Measurements from ENCODE around the gene MRFAP1L1. TPM values are rescaled to one million over a fixed set of nuclear protein-coding genes. Genes with fewer than 3 reads are reported as not detected.

MRFAP1L1 gene
- total and polyA plus RNA-seq, 10 donors: 45.6 to 96.9 (median 62.4) TPM

- peaks cover 0 to 54% (median 13%) of the 10 kb centered on the region in 6 donors for H3K4me1 ChIP-seq
- no peak overlapping the region for H3K4me3 ChIP-seq
- H3K27ac ChIP-seq: no peak overlapping the region
- DNase-seq: no peak
- intact Hi-C loops (cut with DNase I; ENCODE audit: low total_unique reads): no loop called here
- peaks cover 0 to 10% (median 0%) of the 10 kb centered on the region in 6 donors for H3K36me3 ChIP-seq
- peaks cover 0 to 10% (median 6%) of the 10 kb centered on the region in 8 donors for H3K9me3 ChIP-seq
- TF ChIP-seq POLR2AphosphoS5 (IDR thresholded peaks at IDR 0.05): peak in 1 of 3 donors; percentile 16
- no peak for TF ChIP-seq POLR2A (IDR thresholded peaks at IDR 0.05)
- no peak for TF ChIP-seq CTCF (IDR thresholded peaks at IDR 0.05 in 8 of 11, conservative IDR thresholded peaks at IDR 0.05 in 3 of 11)
- 87 to 97% (median 92%) methylated on average over 9 to 11 of the region's 11 CpGs for WGBS, 5 donors
- H3K27me3 ChIP-seq (replicated peaks in 1 of 7): no peaks in the 10 kb centered on the region
Measured at GRCh38 chr4:6684656-6685055, 25.0 kb downstream of the MRFAP1L1 start.

- no peak for DNase-seq
- Histone ChIP-seq H3K4me3 (no peak overlapping the region), H3K4me1 (peaks cover 0 to 38% (median 2%) of the 10 kb centered on the region in 6 donors), H3K9me3 (peaks cover 0 to 14% (median 6%) of the 10 kb centered on the region in 8 donors), H3K36me3 (peaks cover 0 to 17% (median 0%) of the 10 kb centered on the region in 6 donors), H3K27me3 (replicated peaks in 1 of 7) (no peaks in the 10 kb centered on the region), H3K27ac (no peak overlapping the region)
- 59 to 82% (median 73%) methylated on average over 11 of the region's 11 CpGs for WGBS, 5 donors
- TF ChIP-seq POLR2A (IDR thresholded peaks at IDR 0.05) (no peak), POLR2AphosphoS5 (IDR thresholded peaks at IDR 0.05) (peak; percentile 29 to 39 (median 34)), CTCF (IDR thresholded peaks at IDR 0.05 in 8 of 11, conservative IDR thresholded peaks at IDR 0.05 in 3 of 11) (no peak)
- intact Hi-C loops (cut with DNase I; ENCODE audit: low total_unique reads): no loop called here
Measured at GRCh38 chr4:6682862-6683590, 26.6 kb downstream of the MRFAP1L1 start.

- Histone ChIP-seq H3K27ac (no peak overlapping the region), H3K27me3 (replicated peaks in 1 of 7) (no peaks in the 10 kb centered on the region), H3K36me3 (peaks cover 0 to 31% (median 0%) of the 10 kb centered on the region in 6 donors), H3K9me3 (peaks cover 0 to 14% (median 6%) of the 10 kb centered on the region in 8 donors), H3K4me1 (peaks cover 13 to 37% (median 16%) of the 10 kb centered on the region in 6 donors), H3K4me3 (no peak overlapping the region)
- intact Hi-C loops (cut with DNase I; ENCODE audit: low total_unique reads): no loop called here
- peak; percentile 81 for DNase-seq
- WGBS, 5 donors: 82 to 91% (median 87%) methylated on average over 1 to 9 of the region's 9 CpGs
- TF ChIP-seq POLR2AphosphoS5 (IDR thresholded peaks at IDR 0.05) (peak in 2 of 3 donors; percentile 21 to 33), POLR2A (IDR thresholded peaks at IDR 0.05) (no peak), CTCF (IDR thresholded peaks at IDR 0.05 in 8 of 11, conservative IDR thresholded peaks at IDR 0.05 in 3 of 11) (peak in 3 of 11 experiments; percentile 16 to 41 (median 24))
Measured at GRCh38 chr4:6681191-6681590, 28.5 kb downstream of the MRFAP1L1 start.

GRCh38 chr4:6680372-6681034 lies 29.2 kb downstream of the MRFAP1L1 start:
- intact Hi-C loops (cut with DNase I; ENCODE audit: low total_unique reads): no loop called here
- H3K9me3 ChIP-seq: peaks cover 0 to 14% (median 6%) of the 10 kb centered on the region in 8 donors
- 88 to 90% (median 89%) methylated on average over 8 to 10 of the region's 10 CpGs for WGBS, 5 donors
- no peaks in the 10 kb centered on the region for H3K27me3 ChIP-seq (replicated peaks in 1 of 7)
- TF ChIP-seq POLR2AphosphoS5 (IDR thresholded peaks at IDR 0.05) (peak in 2 of 3 donors; percentile 10 to 40), POLR2A (IDR thresholded peaks at IDR 0.05) (no peak)
- H3K4me3 ChIP-seq: no peak overlapping the region
- DNase-seq: peak; percentile 37
- H3K27ac ChIP-seq: no peak overlapping the region
- peaks cover 20 to 37% (median 23%) of the 10 kb centered on the region in 6 donors for H3K4me1 ChIP-seq
- H3K36me3 ChIP-seq: peaks cover 0 to 38% (median 0%) of the 10 kb centered on the region in 6 donors

All from spleen (tissue), 11 donors.